Type B pancreatic cell (in vitro differentiated cells): Measurements from ENCODE around the gene RMDN3. TPM values are rescaled to one million over a fixed set of nuclear protein-coding genes. Genes with fewer than 3 reads are reported as not detected.

Experiments used
- DNase-seq: peaks from one replicate; pipeline ENCODE4 v3.0.0; 2021; ENCODE audit warnings: mixed read lengths; ENCODE audit not compliant: unreplicated experiment; ENCODE audit errors: extremely low spot score
- H3K27ac Mint-ChIP-seq: 2 replicates; pipeline ENCODE4 v1.8.0; 2021; ENCODE audit warnings: mild to moderate bottlenecking, mixed read lengths
- H3K27me3 Mint-ChIP-seq: 2 replicates; pipeline ENCODE4 v1.8.0; 2021; ENCODE audit warnings: mixed read lengths
- H3K36me3 Mint-ChIP-seq: 2 replicates; pipeline ENCODE4 v1.8.0; 2021; ENCODE audit warnings: mixed read lengths
- H3K4me1 Mint-ChIP-seq: one replicate; pipeline ENCODE4 v1.8.0; 2021; ENCODE audit warnings: mixed read lengths; ENCODE audit not compliant: unreplicated experiment
- H3K4me3 Mint-ChIP-seq: 2 replicates; pipeline ENCODE4 v1.8.0; 2021; ENCODE audit warnings: mild to moderate bottlenecking, mixed read lengths
- H3K9me3 Mint-ChIP-seq: 2 replicates; pipeline ENCODE4 v1.8.0; 2021; ENCODE audit warnings: mixed read lengths
- total RNA-seq: library from RNA; stranded (reverse); gene quantifications from 2 replicates; pipeline ENCODE4 v1.2.1, GENCODE V29; 2021; ENCODE audit warnings: low replicate concordance
- TF ChIP-seq, protein P1 (sequence below): fragments of 200-600 bp; sonication (generic); conservative IDR thresholded peaks from 2 replicates; pipeline ENCODE4 v1.5.0; 2021; ENCODE audit warnings: antibody characterized with exemption, mild to moderate bottlenecking

RMDN3 gene
- total RNA-seq, 1 donor from 2014 or later, result 32.0 TPM

DNA sequence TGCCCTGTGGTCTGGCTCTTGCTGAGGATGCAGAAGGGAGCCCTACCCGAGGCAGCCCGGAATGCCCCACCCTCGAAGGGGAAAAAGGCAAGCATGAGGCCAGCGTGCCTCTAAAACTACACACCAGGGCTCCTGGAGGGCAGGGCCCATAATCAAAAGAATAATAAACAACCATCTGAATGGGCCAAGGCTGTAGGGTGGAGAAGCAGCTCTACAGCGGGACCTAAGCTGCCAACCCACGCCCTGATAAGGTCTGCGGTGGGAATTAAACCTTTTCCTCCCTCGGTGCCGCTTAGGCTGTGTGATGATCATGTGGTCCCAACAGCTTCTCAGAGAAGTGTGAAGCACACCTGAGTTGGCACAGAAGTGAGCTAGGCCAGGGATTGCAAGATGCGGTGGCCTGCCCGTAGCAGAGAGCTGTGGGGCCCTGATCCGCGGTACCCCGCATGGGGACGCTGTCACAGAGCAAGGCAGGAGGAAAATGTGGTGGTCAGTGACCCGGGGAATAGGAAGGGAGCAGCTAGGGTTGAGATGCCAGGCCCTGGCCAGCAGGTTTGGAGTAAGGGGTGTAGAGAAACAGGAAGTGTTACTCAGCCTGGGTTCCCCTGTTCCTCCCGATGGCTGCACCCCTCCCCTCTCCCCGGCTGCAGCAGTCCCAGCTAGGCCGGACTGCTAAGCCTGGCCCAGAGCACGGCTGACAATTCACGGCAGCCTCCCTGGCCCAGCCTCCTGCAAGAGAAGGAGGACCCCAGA, 13.6 kb upstream of the RMDN3 start:
- no peaks in the 10 kb centered on the region for H3K36me3 Mint-ChIP-seq
- H3K27me3 Mint-ChIP-seq, result peaks cover 2% of the 10 kb centered on the region
- no peak for DNase-seq
- no peak overlapping the region for H3K27ac Mint-ChIP-seq
- TF ChIP-seq, protein P1, sequence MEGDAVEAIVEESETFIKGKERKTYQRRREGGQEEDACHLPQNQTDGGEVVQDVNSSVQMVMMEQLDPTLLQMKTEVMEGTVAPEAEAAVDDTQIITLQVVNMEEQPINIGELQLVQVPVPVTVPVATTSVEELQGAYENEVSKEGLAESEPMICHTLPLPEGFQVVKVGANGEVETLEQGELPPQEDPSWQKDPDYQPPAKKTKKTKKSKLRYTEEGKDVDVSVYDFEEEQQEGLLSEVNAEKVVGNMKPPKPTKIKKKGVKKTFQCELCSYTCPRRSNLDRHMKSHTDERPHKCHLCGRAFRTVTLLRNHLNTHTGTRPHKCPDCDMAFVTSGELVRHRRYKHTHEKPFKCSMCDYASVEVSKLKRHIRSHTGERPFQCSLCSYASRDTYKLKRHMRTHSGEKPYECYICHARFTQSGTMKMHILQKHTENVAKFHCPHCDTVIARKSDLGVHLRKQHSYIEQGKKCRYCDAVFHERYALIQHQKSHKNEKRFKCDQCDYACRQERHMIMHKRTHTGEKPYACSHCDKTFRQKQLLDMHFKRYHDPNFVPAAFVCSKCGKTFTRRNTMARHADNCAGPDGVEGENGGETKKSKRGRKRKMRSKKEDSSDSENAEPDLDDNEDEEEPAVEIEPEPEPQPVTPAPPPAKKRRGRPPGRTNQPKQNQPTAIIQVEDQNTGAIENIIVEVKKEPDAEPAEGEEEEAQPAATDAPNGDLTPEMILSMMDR, result no peak
- H3K9me3 Mint-ChIP-seq, result no peaks in the 10 kb centered on the region
- H3K4me3 Mint-ChIP-seq, result no peak overlapping the region
- H3K4me1 Mint-ChIP-seq, result peaks cover 27% of the 10 kb centered on the region

GRCh38 chr15:40767838-40768500, 12.9 kb upstream of the RMDN3 start:
- Mint-ChIP-seq H3K9me3 (no peaks in the 10 kb centered on the region), H3K4me3 (no peak overlapping the region), H3K27ac (no peak overlapping the region), H3K36me3 (no peaks in the 10 kb centered on the region), H3K27me3 (peaks cover 2% of the 10 kb centered on the region), H3K4me1 (peaks cover 27% of the 10 kb centered on the region)
- TF ChIP-seq, protein P1, result no peak
- DNase-seq, result no peak

DNA sequence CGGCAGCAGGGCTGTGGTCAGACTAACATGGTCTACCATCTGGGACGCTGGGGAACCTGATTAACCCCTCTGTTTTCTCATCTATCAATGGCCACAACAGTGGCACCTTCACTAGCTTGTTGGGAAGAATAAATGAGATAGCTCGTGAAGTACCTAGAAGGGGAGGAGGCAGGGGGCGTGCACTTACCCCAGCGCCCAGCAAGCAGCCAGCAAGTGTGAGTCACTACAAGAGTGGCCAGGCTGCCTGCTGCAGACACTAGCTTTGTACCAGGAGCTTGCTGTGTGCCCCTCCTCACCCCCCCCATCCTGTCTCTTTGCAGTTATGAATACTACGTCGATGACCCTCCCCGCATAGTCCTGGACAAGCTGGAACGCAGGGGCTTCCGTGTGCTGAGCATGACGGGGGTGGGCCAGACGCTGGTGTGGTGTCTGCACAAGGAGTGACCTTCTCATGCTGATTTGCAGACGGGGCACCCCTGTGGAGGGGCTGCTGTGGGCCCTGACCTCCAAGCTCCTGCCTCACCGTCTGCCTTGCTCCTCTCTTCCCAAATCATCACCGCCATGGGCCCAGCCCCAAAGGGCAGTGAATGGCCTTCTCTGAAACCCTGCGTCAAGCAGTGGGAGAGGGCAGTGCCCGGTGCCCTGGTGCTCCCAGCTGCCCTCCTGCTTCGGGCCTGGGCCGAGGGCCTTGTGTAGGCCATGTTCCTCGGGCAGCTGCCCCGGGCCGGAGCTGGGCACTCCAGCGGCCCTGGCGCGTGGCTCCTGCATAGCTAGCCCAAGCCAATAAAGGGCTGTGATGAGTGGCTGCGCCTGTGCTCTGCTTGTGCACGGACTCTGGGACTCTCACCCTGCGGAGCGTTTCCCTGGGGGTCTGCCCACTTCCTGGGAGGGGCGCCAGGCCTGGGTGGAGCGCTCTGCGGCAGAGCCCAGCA, 12.1 kb upstream of the RMDN3 start:
- peaks cover 27% of the 10 kb centered on the region for H3K4me1 Mint-ChIP-seq
- H3K9me3 Mint-ChIP-seq, result no peaks in the 10 kb centered on the region
- TF ChIP-seq, protein P1, result no peak
- no peak overlapping the region for H3K4me3 Mint-ChIP-seq
- peaks cover 2% of the 10 kb centered on the region for H3K27me3 Mint-ChIP-seq
- no peak for DNase-seq
- no peaks in the 10 kb centered on the region for H3K36me3 Mint-ChIP-seq
- peak overlapping the region; percentile 92 for H3K27ac Mint-ChIP-seq

GRCh38 chr15:40766194-40766815, 11.3 kb upstream of the RMDN3 start:
- Mint-ChIP-seq H3K9me3 (no peaks in the 10 kb centered on the region), H3K27ac (peak overlapping the region; percentile 92), H3K4me3 (peak overlapping the region; percentile 52), H3K36me3 (no peaks in the 10 kb centered on the region), H3K27me3 (peaks cover 2% of the 10 kb centered on the region), H3K4me1 (peaks cover 27% of the 10 kb centered on the region)
- DNase-seq, result no peak
- TF ChIP-seq, protein P1, result no peak

- peaks cover 21% of the 10 kb centered on the region for H3K4me1 Mint-ChIP-seq
- no peak for DNase-seq
- TF ChIP-seq, protein P1, result no peak
- H3K9me3 Mint-ChIP-seq, result no peaks in the 10 kb centered on the region
- H3K27ac Mint-ChIP-seq, result peak overlapping the region; percentile 92
- H3K4me3 Mint-ChIP-seq, result peak overlapping the region; percentile 87
- H3K36me3 Mint-ChIP-seq, result no peaks in the 10 kb centered on the region
- H3K27me3 Mint-ChIP-seq, result peaks cover 2% of the 10 kb centered on the region
Measured at GRCh38 chr15:40764629-40765103, 9.6 kb upstream of the RMDN3 start.
